Esophagus squamous epithelium (tissue), 4 donors: ENCODE results near the gene EHF.

ENCODE experiments used
- CTCF ChIP-seq, 6 experiments: fragments of 450-650 bp in 4 of 6; fragments of 200-600 bp in 2 of 6; sonication (generic) in 2 of 6; IDR thresholded peaks; one replicate each; pipeline ENCODE4 v1.5.1; 2016 to 2019; ENCODE audit warnings: antibody characterized with exemption in 6 of 6, mild to moderate bottlenecking in 4 of 6, moderate library complexity in 4 of 6
- POLR2A ChIP-seq, 4 donors: fragments of 450-650 bp; IDR thresholded peaks; one replicate each; pipeline ENCODE4 v1.6.1; 2017; ENCODE audit warnings: antibody characterized with exemption in 4 of 4, mild to moderate bottlenecking in 4 of 4, moderate library complexity in 3 of 4

GRCh38 chr11:34642873-34643272 is 22.0 kb downstream of the EHF start:
- no peak for TF ChIP-seq CTCF (IDR thresholded peaks at IDR 0.05)
- TF ChIP-seq POLR2A (IDR thresholded peaks at IDR 0.05) = no peak
